Raji (cell line): Measurements from ENCODE around the gene TRAF2.

Experiments used
- POLR2A ChIP-seq: IDR thresholded peaks from 2 replicates; pipeline ENCODE4 v1.6.1; 2011; ENCODE audit warnings: low read depth, low read length, control low read depth; ENCODE audit not compliant: insufficient read depth

TRAF2 gene

DNA sequence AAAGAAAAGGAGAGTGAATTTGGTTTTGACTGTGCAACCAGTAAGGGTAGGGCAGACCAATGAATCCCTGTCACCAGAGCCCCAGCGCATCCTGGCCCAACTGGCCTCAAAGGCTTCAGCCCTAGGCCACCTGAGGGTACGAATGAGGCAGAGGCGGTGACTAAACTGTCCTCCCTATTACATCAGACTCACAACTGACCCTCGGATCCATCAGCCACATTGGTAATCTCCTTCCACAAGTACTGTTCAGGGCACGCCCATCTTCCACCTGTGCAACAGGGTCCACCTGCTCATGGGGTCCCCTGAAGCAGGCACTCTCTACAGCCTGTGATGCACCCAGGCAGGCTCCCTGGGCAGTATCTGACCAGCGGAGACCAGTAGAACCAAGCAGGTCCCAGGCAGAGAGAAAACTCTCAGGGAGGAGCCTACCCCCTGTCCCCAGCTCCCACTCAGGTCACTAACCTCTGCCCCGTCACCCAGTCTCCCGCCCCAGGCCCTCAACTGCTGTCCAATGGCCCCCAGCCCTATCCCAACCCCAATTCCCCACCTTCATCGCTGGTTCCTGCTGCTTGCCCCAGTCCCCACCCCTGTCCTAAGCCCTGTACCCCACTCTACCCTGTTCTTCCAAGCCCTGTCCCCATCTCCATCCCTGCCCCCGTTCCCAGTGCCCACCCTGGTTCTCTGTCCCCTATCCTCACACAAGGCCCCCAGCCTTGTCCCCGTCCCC, 21.1 kb upstream of the TRAF2 start:
- TF ChIP-seq POLR2A: no peak

DNA sequence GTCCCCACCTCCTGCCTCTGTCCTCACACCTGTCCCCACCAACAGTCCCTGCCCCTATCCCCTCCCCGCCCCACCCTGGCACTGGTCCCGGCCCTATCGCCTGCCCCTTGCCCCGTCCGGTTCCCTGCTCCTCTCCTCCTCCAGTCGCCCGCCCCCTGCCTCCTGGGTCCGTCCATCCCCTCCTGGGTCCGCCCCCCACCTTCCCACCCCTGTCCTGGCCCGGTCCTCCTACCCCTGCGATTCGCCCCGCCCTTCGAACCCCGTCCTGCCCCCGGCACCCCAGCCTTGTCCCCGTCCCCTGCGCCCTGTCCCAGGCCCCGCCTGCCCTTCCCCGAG, 20.6 kb upstream of the TRAF2 start:
- no peak for TF ChIP-seq POLR2A

DNA sequence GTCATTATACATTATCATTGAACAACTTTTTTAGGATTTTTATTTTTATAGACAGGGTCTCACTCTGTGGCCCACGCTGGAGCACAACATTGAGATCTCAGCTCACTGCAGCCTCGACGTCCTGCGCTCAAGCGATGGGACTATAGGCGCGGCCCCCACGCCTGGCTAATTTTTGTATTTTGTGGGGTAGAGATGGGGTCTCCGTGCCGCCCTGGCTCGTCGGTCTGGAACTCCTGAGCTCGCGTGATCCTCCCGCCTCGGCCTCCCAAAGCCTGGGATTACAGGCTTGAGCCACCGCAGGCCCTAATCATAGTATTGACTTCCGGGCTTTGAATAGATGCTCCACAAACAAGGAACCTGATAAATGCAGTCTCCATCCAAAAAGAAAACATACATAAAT, 18.8 kb upstream of the TRAF2 start:
- no peak for TF ChIP-seq POLR2A

DNA sequence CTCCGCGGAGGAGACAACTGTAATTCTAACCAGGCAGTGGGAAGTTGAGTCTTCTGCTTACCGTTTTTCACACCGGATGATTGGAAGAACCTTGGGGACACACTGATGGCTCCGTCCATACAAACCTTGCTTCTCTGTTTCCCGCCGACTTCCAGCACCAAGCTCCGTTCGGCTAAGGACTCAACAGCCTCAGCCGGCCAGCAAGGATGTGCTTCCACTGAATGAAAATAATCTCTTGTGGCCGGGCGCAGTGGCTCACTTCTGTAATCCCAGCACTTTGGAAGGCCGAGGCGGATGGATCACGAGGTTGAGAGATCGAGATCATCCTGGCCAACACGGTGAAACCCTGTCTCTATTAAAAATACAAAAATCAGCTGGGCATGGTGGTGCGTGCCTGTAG, 18.4 kb upstream of the TRAF2 start:
- no peak for TF ChIP-seq POLR2A

DNA sequence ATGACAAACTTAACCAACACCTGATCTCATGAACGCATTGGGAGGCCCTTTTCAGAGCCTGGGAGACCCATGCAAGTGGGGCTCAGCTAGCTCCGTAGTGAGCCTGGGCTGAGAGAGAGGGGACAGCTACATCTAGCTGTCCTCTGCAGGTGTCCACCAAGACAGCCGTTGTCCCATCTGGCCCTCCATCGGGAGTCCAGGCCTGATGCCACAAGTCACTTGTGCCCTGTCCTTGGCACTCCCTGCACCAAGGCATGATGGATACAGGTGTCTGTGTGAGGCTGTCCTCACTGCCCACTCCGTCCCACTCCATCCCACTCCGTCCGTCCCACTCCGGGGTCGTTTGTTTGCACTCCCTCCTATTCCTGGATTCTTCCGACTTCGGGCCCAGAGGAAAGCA, 17.7 kb upstream of the TRAF2 start:
- TF ChIP-seq POLR2A: 0 out of 2 replicates have a peak, but pooled peaks have one; percentile 31

DNA sequence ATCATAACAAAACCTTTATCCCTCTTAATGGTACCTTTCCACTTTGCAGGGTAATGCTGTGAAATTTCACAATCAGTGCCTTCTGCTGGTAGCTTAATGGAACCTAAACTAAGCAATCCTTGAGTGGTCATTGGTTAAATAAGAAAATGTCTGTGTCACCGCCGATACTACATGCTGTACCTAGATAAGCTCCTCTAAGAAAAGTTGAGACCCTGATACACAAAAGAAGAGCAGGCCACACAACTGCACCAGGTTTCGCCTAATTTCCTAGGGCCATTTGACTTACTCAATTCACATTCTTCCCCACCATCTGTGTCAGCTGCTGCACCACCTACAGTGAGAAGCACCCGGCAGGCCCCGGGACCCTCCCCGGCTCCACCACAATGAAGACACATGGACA, 11.2 kb upstream of the TRAF2 start:
- no peak for TF ChIP-seq POLR2A

DNA sequence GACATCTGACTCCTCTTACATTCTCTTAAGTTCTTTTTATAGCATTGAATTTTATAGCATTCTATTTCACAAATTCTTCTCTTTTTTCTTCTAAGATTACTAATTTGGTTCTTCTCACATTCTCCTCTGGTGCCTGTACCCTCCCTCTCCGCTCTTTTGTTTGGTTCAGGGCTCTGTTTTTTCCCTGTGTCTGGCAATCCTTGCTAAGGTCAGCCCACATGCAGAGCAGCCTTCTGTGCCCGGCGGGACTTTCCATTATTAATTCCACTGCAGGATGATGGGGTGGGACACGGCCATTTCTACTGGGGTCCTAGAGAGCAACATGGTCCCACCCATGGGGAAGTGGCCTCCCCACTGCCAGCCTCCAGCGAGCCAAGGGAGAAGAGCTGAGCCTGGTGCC, 9.8 kb upstream of the TRAF2 start:
- no peak for TF ChIP-seq POLR2A

DNA sequence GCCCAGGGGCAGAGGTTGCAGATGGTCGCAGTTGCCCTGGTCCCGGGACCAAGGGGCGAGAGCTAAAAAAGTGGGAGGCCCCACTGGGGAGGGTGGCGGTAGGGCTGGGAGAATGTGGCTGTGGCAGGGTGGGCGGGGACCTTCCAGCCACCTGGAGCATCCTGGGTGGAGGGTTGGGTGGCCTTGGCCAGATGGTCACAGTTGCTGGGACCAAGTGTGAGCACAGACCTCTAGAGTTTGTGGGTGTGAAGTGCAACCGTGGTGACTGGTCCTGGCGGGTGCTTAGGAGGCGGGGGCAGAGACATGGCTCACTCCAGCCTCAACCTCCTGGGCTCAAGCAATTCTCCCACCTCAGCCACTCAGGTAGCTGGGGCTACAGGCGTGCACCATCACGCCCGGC, 5.7 kb upstream of the TRAF2 start:
- TF ChIP-seq POLR2A: no peak; the same call in 1 of the 2 replicates

DNA sequence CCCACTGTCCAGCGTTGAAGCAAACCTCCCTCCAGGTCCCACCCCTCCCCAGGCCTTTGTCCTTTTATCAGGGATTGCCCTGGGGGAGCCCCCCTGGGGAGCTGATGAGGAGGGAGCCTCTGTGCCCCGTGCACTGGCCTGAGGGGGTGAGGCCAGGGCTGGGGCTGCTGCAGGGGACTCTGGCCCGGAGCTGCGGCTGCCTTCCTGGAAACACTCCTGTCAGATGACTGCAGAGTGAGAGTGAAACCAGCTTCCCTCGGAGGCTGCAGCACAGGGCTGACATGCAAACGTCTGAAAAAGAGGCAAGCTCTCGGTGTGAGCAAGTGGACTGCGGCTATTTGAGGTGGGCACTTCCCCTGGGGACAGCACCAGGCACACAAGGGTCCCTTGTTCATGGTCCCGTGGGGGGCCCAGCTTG, 4.6 kb upstream of the TRAF2 start:
- TF ChIP-seq POLR2A: no peak

DNA sequence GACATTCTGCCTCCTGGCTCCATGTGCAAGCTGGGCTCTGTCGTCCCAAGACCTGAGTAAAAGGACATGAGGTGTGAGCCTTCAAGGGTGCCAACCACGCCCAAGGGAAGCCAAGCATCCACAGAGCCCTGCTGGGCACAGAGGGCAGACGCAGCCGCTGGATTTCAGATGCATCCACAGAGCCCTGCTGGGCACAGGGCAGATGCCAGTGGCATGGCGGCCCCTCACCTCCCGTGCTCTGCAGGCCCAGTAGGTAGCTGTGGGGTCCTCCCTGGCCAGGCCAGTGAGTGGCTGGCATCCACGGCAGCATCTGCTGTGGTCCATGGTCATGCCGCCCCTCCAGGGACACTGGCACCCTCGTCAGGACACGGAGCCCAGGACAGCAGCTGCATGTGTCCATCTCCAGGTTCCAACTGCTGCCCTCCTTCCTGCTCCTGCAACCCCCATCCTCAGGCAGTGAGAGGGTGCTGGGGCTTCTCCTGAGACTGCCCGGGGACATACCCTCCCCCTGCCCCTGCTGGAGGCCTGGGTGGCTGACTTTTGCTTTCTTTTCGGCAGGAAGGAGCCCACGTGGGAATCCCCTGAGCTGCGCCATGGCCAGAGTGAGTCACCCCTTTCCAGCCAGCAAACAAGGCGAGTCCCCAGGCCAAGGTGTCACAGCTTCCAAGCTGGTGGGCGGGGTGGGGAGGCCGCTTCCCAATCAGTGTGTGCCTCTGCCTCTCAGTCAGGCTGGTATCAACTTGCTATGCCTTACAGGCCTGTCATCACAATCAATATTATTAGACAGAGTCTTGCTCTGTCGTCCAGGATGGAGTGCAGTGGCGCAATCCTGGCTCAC, 4.0 kb upstream of the TRAF2 start:
- TF ChIP-seq POLR2A: peak; percentile 32

DNA sequence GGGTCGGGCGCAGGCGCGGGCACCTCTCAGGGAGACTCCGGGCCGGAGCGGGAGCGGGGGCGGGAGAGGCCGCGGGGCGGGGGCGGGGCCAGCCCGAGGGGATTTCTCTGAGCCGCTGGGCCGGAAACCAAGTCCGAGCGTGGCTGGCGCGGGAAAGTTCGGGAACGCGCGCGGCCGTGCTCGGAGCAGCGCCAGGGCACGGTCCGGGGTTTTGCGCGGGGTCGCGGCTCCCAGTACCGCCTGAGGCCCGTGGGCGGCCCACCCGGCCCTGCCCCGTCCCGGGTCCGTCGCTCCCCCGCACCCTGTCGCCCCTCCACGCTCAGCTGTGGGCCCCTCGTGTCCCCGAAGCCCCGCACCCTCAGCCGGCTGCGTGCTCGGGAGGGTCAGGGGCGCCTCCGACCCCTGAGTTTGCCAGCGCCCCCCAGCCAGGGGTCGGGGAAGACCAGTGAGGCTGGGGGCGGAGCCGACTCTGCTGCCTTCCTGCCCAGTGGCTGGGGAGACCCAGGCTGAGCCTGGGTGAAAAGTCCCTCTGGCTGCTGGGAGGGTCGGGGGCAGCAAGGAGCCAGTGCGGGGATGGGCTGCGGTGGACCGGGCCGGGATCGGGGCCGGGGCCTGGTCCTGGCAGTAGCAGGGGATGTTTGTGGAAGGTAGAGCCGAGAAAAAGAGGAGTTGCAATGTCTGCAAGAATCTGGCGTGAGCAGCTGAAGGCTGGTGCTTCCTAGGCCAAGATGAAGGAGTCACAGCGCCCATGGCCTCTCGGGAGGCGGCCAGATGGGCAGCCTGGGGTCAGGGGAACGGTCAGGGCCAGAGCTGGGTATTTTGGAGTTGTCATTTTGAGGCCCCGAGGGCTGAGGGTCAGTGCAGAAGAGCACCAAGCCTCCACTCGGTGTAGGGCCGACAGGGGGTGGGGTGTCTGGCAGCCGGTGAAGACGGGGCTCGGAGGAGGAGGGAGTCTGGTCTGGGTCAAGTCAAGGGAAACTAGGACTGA, 588 bp downstream of the TRAF2 start:
- no peak for TF ChIP-seq POLR2A

DNA sequence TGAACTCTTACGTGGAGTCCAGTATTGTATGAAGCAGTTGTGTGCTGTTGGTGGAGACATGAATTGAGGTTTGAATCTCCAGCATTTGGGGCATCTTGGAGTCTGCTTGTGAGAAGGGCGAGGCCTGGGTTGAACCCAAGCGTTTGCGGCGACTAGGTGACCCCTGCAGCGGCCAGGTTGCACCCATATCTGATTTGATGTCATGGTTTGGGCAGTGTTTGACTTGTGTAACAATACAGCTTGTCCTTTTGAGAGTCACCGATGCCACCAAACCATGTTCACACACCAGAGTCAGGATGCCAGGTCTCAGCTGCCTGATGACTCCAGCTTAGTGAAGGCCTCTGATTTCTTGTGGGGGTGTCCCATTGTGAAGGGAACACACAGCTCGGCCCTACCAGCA, 2.1 kb downstream of the TRAF2 start:
- 0 out of 2 replicates have a peak, but pooled peaks have one; percentile 8 for TF ChIP-seq POLR2A

DNA sequence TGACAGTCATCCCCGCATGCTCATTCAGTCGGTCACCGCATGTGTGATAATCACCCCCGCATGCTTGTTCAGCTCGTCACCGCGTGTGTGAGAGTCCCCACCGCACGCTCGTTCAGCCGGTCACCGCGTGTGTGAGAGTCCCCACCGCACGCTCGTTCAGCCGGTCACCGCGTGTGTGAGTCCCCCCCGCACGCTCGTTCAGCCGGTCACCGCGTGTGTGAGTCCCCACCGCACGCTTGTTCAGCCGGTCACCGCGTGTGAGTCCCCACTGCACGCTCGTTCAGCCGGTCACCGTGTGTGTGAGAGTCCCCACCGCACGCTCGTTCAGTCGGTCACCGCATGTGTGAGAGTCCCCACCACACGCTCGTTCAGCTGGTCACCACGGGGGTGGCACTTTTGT, 3.5 kb downstream of the TRAF2 start:
- TF ChIP-seq POLR2A: no peak

DNA sequence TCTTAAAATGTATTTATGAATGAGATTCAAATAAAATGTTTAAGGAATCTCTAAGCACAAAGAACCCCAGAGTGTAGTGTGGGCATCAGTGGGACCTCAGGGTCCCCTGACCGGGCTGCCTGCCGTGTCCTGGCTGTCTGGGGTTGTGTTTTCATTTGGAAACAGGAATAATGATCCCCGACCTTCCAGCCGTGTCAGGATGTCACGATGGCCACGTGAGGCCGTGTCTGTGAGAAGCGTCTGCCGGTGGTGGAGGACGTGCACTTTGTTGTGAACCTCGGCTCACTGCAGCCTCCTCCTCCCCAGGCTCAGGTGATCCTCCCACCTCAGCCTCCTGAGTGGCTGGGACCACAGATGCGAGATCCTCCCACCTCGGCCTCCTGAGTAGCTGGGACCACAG, 4.3 kb downstream of the TRAF2 start:
- no peak for TF ChIP-seq POLR2A

DNA sequence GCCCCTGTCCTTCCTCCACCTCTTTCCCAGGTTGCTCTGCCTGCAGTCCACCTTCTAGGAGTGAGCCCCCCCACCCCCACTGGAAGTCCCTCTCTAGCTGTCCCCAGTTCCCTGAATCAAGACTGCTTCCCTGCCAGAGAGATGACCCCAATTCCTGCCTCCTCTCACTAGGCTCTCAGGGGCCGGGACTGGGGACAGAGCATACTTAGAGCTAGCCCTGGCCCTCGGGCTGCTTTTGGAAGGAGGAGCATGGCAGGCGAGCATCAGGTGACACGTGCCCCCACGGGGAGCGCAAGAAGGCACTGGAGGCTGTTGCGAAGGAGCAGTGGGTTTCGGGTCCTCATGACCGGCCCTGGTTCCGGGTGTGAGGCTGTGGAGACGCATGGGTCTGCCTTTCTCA, 9.7 kb downstream of the TRAF2 start:
- no peak for TF ChIP-seq POLR2A
